ENCODE measurements around the gene FCN1. TPM values are rescaled to one million over a fixed set of nuclear protein-coding genes. Genes with fewer than 3 reads are reported as not detected.

Gene FCN1
- total RNA-seq, 1 experiment from 2014 or later: not detected

- ChIA-PET POLR2A (ENCODE audit: unreplicated experiment) (no interaction called here), CTCF (no interaction called here)
- TF ChIP-seq CTCF (conservative IDR thresholded peaks at IDR 0.05; ENCODE audit: low read depth, low read length): no peak
- no peak for TF ChIP-seq EZH2 (IDR thresholded peaks at IDR 0.05; ENCODE audit: low read length, unreplicated experiment)
- no peak for TF ChIP-seq EZH2phosphoT487 (IDR thresholded peaks at IDR 0.05; ENCODE audit: borderline replicate concordance, low read length)
- ATAC-seq (no peak), DNase-seq (no peak)
- Histone ChIP-seq H3K9ac (ENCODE audit: low read length) (no peak overlapping the region), H3K27ac (ENCODE audit: low read length) (no peak overlapping the region), H3K4me2 (ENCODE audit: low read length) (no peak overlapping the region), H3K36me3 (ENCODE audit: low read depth, low read length) (no peaks in the 10 kb centered on the region), H3K9me2 (replicated peaks; ENCODE audit: low read length) (no peaks in the 10 kb centered on the region), H3K4me1 (ENCODE audit: insufficient read depth, low read length) (no peaks in the 10 kb centered on the region), H3F3A (ENCODE audit: low read length, unreplicated experiment) (no peaks in the 10 kb centered on the region), H3K27me3 (ENCODE audit: low read length) (0 out of 2 replicates have a peak, but pooled peaks cover 6% of the 10 kb centered on the region), H3K79me2 (ENCODE audit: low read length) (no peaks in the 10 kb centered on the region), H4K20me1 (ENCODE audit: low read length) (no peaks in the 10 kb centered on the region), H2AFZ (ENCODE audit: low read length) (no peak overlapping the region), H3K9me3 (ENCODE audit: low read length) (no peaks in the 10 kb centered on the region), H3K4me3 (ENCODE audit: low read length) (no peak overlapping the region)
- BruUV-seq (replicated peaks): no TSS peak
- intact Hi-C loops (cut with micrococcal nuclease): no loop called here
Observed at GRCh38 chr9:134945509-134946275, 28.0 kb upstream of the FCN1 start.

- intact Hi-C loops (cut with micrococcal nuclease): no loop called here
- Histone ChIP-seq H3K27me3 (ENCODE audit: low read length) (0 out of 2 replicates have a peak, but pooled peaks cover 9% of the 10 kb centered on the region), H3K79me2 (ENCODE audit: low read length) (no peaks in the 10 kb centered on the region), H3K9me3 (ENCODE audit: low read length) (no peaks in the 10 kb centered on the region), H3K27ac (ENCODE audit: low read length) (no peak overlapping the region), H3F3A (ENCODE audit: low read length, unreplicated experiment) (no peaks in the 10 kb centered on the region), H3K4me1 (ENCODE audit: insufficient read depth, low read length) (no peaks in the 10 kb centered on the region), H4K20me1 (ENCODE audit: low read length) (no peaks in the 10 kb centered on the region), H3K9ac (ENCODE audit: low read length) (no peak overlapping the region), H3K4me3 (ENCODE audit: low read length) (no peak overlapping the region), H3K9me2 (replicated peaks; ENCODE audit: low read length) (no peaks in the 10 kb centered on the region), H3K4me2 (ENCODE audit: low read length) (no peak overlapping the region), H3K36me3 (ENCODE audit: low read depth, low read length) (no peaks in the 10 kb centered on the region), H2AFZ (ENCODE audit: low read length) (no peak overlapping the region)
- ChIA-PET POLR2A (ENCODE audit: unreplicated experiment) (no interaction called here), CTCF (no interaction called here)
- no TSS peak for BruUV-seq (replicated peaks)
- ATAC-seq (no peak), DNase-seq (no peak)
- TF ChIP-seq CTCF (conservative IDR thresholded peaks at IDR 0.05; ENCODE audit: low read depth, low read length) (no peak), EZH2 (IDR thresholded peaks at IDR 0.05; ENCODE audit: low read length, unreplicated experiment) (no peak), EZH2phosphoT487 (IDR thresholded peaks at IDR 0.05; ENCODE audit: borderline replicate concordance, low read length) (no peak)
Observed at GRCh38 chr9:134944916-134945315, 27.2 kb upstream of the FCN1 start.

- 0 out of 2 replicates have a peak, but pooled peaks cover 9% of the 10 kb centered on the region for H3K27me3 ChIP-seq (ENCODE audit: low read length)
- no peaks in the 10 kb centered on the region for H3K36me3 ChIP-seq (ENCODE audit: low read depth, low read length)
- intact Hi-C loops (cut with micrococcal nuclease): no loop called here
- no peaks in the 10 kb centered on the region for H3K9me2 ChIP-seq (replicated peaks; ENCODE audit: low read length)
- H3F3A ChIP-seq (ENCODE audit: low read length, unreplicated experiment): no peaks in the 10 kb centered on the region
- CTCF ChIA-PET: no interaction called here
- no peak overlapping the region for H3K4me3 ChIP-seq (ENCODE audit: low read length)
- H3K9me3 ChIP-seq (ENCODE audit: low read length): no peaks in the 10 kb centered on the region
- POLR2A ChIA-PET (ENCODE audit: unreplicated experiment): no interaction called here
- H2AFZ ChIP-seq (ENCODE audit: low read length): no peak overlapping the region
- TF ChIP-seq EZH2 (IDR thresholded peaks at IDR 0.05; ENCODE audit: low read length, unreplicated experiment) (no peak), EZH2phosphoT487 (IDR thresholded peaks at IDR 0.05; ENCODE audit: borderline replicate concordance, low read length) (no peak), CTCF (conservative IDR thresholded peaks at IDR 0.05; ENCODE audit: low read depth, low read length) (no peak)
- H3K79me2 ChIP-seq (ENCODE audit: low read length): no peaks in the 10 kb centered on the region
- H3K9ac ChIP-seq (ENCODE audit: low read length): no peak overlapping the region
- no peak for ATAC-seq
- no peak for DNase-seq
- no peaks in the 10 kb centered on the region for H4K20me1 ChIP-seq (ENCODE audit: low read length)
- no peak overlapping the region for H3K4me2 ChIP-seq (ENCODE audit: low read length)
- BruUV-seq (replicated peaks): no TSS peak
- no peaks in the 10 kb centered on the region for H3K4me1 ChIP-seq (ENCODE audit: insufficient read depth, low read length)
- H3K27ac ChIP-seq (ENCODE audit: low read length): no peak overlapping the region
Observed at GRCh38 chr9:134944351-134944802, 26.7 kb upstream of the FCN1 start.
